HCT116 (cell line): ENCODE results near the gene AGTPBP1. TPM values are rescaled to one million over a fixed set of nuclear protein-coding genes. Genes with fewer than 3 reads are reported as not detected.

Experiments
- ATAC-seq: fragments of 200-7000 bp; cut with Tn5 transposase; 2 replicates; pipeline ENCODE4 v1.9.1; 2020; ENCODE audit warnings: mild to moderate bottlenecking, moderate library complexity
- BruUV-seq: library from RNA; stranded (reverse); fragments of 400-500 nt; replicated peaks from 2 replicates; lab custom pipeline; 2021; lab: Mats Ljungman, UMichigan
- CTCF ChIA-PET: fragments of 300-600 bp; sonication (Branson Sonifier 250); formaldehyde crosslinking; loops from one replicate; lab custom pipeline; 2021; ENCODE audit warnings: antibody characterized with exemption; lab: Charles Lee
- POLR2A ChIA-PET: fragments of 300-600, 350-600 bp; sonication (Branson Sonifier 250); formaldehyde crosslinking; loops from one replicate; lab custom pipeline; 2021; ENCODE audit warnings: antibody characterized with exemption; lab: Charles Lee
- RAD21 ChIA-PET, 2 experiments: fragments of 300-600 bp; sonication (Branson Sonifier 250); formaldehyde crosslinking; loops; one replicate each; lab custom pipeline; 2023; ENCODE audit warnings: low total read pairs in 2 of 2; ENCODE audit not compliant: uncharacterized antibody in 2 of 2, unreplicated experiment in 2 of 2, low non-redundant PET in 1 of 2; lab: Charles Lee
- DNase-seq: peaks from one replicate; pipeline ENCODE4 v3.0.0-alpha.2; 2010; ENCODE audit warnings: low read depth, low spot score
- H2AFZ ChIP-seq: fragments of 200-600 bp; shearing (Covaris generic), sonication (generic); 2 replicates; pipeline ENCODE4 v1.6.1; 2017; ENCODE audit warnings: low read depth, mixed run types, mixed read lengths, antibody characterized with exemption, low read length; ENCODE audit not compliant: poor library complexity, severe bottlenecking
- H3K27ac ChIP-seq: 2 replicates; pipeline ENCODE4 v1.5.1; 2012; ENCODE audit warnings: low read depth, low read length
- H3K27me3 ChIP-seq: fragments of 200-600 bp; sonication (generic); 2 replicates; pipeline ENCODE4 v1.6.1; 2016; ENCODE audit warnings: mixed run types, low read length, mixed read lengths; ENCODE audit not compliant: insufficient read depth
- H3K36me3 ChIP-seq, 2 experiments: fragments of 200-500 bp in 1 of 2; fragments of 200-600 bp in 1 of 2; sonication (Bioruptor generic) in 1 of 2; sonication (generic) in 1 of 2; 2 replicates each; pipeline versions ENCODE4 v1.5.1 to v1.6.1; 2014 to 2016; ENCODE audit warnings: low read length in 2 of 2, inconsistent platforms in 1 of 2, mixed read lengths in 1 of 2, mixed run types in 1 of 2; ENCODE audit not compliant: insufficient read depth in 2 of 2, control insufficient read depth in 1 of 2
- H3K4me1 ChIP-seq, 2 experiments: fragments of 200-600 bp in 1 of 2; sonication (generic) in 1 of 2; 2 replicates each; pipeline versions ENCODE4 v1.5.1 to v1.6.1; 2012 to 2017; ENCODE audit warnings: low read length in 2 of 2, inconsistent platforms in 1 of 2, mild to moderate bottlenecking in 1 of 2, mixed read lengths in 1 of 2, mixed run types in 1 of 2, moderate library complexity in 1 of 2; ENCODE audit not compliant: insufficient read depth in 2 of 2, control insufficient read depth in 1 of 2
- H3K4me2 ChIP-seq: fragments of 200-600 bp; sonication (generic); 2 replicates; pipeline ENCODE4 v1.6.1; 2017; ENCODE audit warnings: mixed run types, low read length, mixed read lengths
- H3K4me3 ChIP-seq, 2 experiments: fragments of 200-600 bp in 1 of 2; sonication (generic) in 1 of 2; replicated peaks in 1 of 2; 2 replicates each; pipeline ENCODE4 v1.5.1; 2011 to 2016; ENCODE audit warnings: low read length in 2 of 2, control low read depth in 1 of 2, low read depth in 1 of 2, mild to moderate bottlenecking in 1 of 2, mixed read lengths in 1 of 2, mixed run types in 1 of 2
- H3K79me2 ChIP-seq: fragments of 200-600 bp; sonication (generic); 2 replicates; pipeline ENCODE4 v1.6.1; 2017; ENCODE audit warnings: mild to moderate bottlenecking, mixed run types, low read length, moderate library complexity, mixed read lengths; ENCODE audit not compliant: insufficient read depth
- H3K9ac ChIP-seq: fragments of 200-600 bp; sonication (generic); 2 replicates; pipeline ENCODE4 v1.6.1; 2016; ENCODE audit warnings: low read length, mixed read lengths
- H3K9me2 ChIP-seq: fragments of 200-600 bp; sonication (generic), shearing (Covaris generic); 2 replicates; pipeline ENCODE4 v1.6.1; 2017; ENCODE audit warnings: mixed run types, mild to moderate bottlenecking, moderate library complexity; ENCODE audit not compliant: insufficient read depth
- H3K9me3 ChIP-seq, 2 experiments: fragments of 200-500 bp in 1 of 2; fragments of 200-600 bp in 1 of 2; sonication (Bioruptor generic) in 1 of 2; sonication (generic) in 1 of 2; 2 replicates each; pipeline ENCODE4 v1.6.1; 2014 to 2017; ENCODE audit warnings: low read length in 2 of 2, mixed read lengths in 2 of 2, inconsistent platforms in 1 of 2, low read depth in 1 of 2, mild to moderate bottlenecking in 1 of 2, mixed run types in 1 of 2, moderate library complexity in 1 of 2; ENCODE audit not compliant: control insufficient read depth in 1 of 2, insufficient read depth in 1 of 2
- H4K20me1 ChIP-seq: fragments of 200-600 bp; sonication (generic), shearing (Covaris generic); 2 replicates; pipeline ENCODE4 v1.6.1; 2017; ENCODE audit warnings: mixed run types, mild to moderate bottlenecking, moderate library complexity; ENCODE audit not compliant: insufficient read depth
- CBX3 ChIP-seq: IDR thresholded peaks from 2 replicates; pipeline ENCODE4 v1.6.1; 2012; ENCODE audit warnings: low read depth
- CEBPB ChIP-seq: IDR thresholded peaks from 2 replicates; pipeline ENCODE4 v1.6.1; 2012; ENCODE audit warnings: low read depth
- EGR1 ChIP-seq: IDR thresholded peaks from 2 replicates; pipeline ENCODE4 v1.6.1; 2012; ENCODE audit warnings: low read depth
- ELF1 ChIP-seq: IDR thresholded peaks from 2 replicates; pipeline ENCODE4 v1.6.1; 2012; ENCODE audit warnings: low read depth, borderline replicate concordance
- EZH2phosphoT487 ChIP-seq: fragments of 200-600 bp; IDR thresholded peaks from 2 replicates; pipeline ENCODE4 v1.6.1; 2018; ENCODE audit warnings: antibody characterized with exemption, borderline replicate concordance
- FOSL1 ChIP-seq: IDR thresholded peaks from 2 replicates; pipeline ENCODE4 v1.6.1; 2012; ENCODE audit warnings: low read depth
- POLR2AphosphoS5 ChIP-seq: IDR thresholded peaks from 2 replicates; pipeline ENCODE4 v1.6.1; 2011; ENCODE audit warnings: mild to moderate bottlenecking, low read depth, low read length, moderate library complexity
- REST ChIP-seq: IDR thresholded peaks from 2 replicates; pipeline ENCODE4 v1.6.1; 2012; ENCODE audit warnings: low read depth
- SIN3A ChIP-seq: IDR thresholded peaks from 2 replicates; pipeline ENCODE4 v1.6.1; 2012; ENCODE audit warnings: low read depth
- SRF ChIP-seq: IDR thresholded peaks from 2 replicates; pipeline ENCODE4 v1.6.1; 2012; ENCODE audit warnings: low read depth
- YY1 ChIP-seq: IDR thresholded peaks from 2 replicates; pipeline ENCODE4 v1.6.1; 2011; ENCODE audit warnings: low read length, low read depth, moderate library complexity, mild to moderate bottlenecking; ENCODE audit not compliant: insufficient replicate concordance; ENCODE audit errors: extremely low read depth
- ZBTB33 ChIP-seq: IDR thresholded peaks from 2 replicates; pipeline ENCODE4 v1.6.1; 2011; ENCODE audit warnings: mild to moderate bottlenecking, low read length, moderate library complexity; ENCODE audit not compliant: insufficient replicate concordance; ENCODE audit errors: extremely low read depth
- ZFX ChIP-seq: fragments of 450-650 bp; IDR thresholded peaks from 2 replicates; pipeline ENCODE4 v1.6.1; 2017
- ZNF274 ChIP-seq: fragments of 200-500 bp; sonication (Bioruptor generic); IDR thresholded peaks from 2 replicates; pipeline ENCODE4 v1.6.1; 2014; ENCODE audit warnings: mild to moderate bottlenecking, low read depth, low read length, inconsistent platforms
- intact Hi-C: fragments of 100-400 bp; cut with micrococcal nuclease; formaldehyde crosslinking; loops from 2 replicates; pipeline ENCODE4 v1.10.0; 2022
- total RNA-seq: library from RNA; stranded (reverse); gene quantifications from one replicate; pipeline ENCODE4 v1.2.1, GENCODE V29; 2021; ENCODE audit not compliant: unreplicated experiment

AGTPBP1 gene
- total RNA-seq, 1 experiment from 2014 or later, result 17.4 TPM

- H3K4me3 ChIP-seq, result no peak overlapping the region
- no peaks in the 10 kb centered on the region for H4K20me1 ChIP-seq
- no peaks in the 10 kb centered on the region for H3K9me2 ChIP-seq
- no peaks in the 10 kb centered on the region for H3K9me3 ChIP-seq
- BruUV-seq, result no TSS peak
- ChIA-PET POLR2A (no interaction called here), CTCF (no interaction called here), RAD21 (no interaction called here)
- no peak overlapping the region for H3K27ac ChIP-seq
- TF ChIP-seq CEBPB (no peak), ZFX (no peak), ZBTB33 (no peak), REST (no peak), ELF1 (no peak), EZH2phosphoT487 (no peak), CBX3 (no peak), YY1 (no peak), ZNF274 (no peak), SIN3A (no peak), SRF (no peak), EGR1 (no peak), POLR2AphosphoS5 (no peak), FOSL1 (no peak)
- ATAC-seq, result no peak
- H3K9ac ChIP-seq, result no peak overlapping the region
- H3K4me2 ChIP-seq, result no peak overlapping the region
- H3K4me1 ChIP-seq, result no peaks in the 10 kb centered on the region
- H3K36me3 ChIP-seq, result peaks cover 0 to 3% of the 10 kb centered on the region in 2 experiments; a peak in 2 of 4 replicates
- intact Hi-C loops, result no loop called here
- H3K27me3 ChIP-seq, result no peaks in the 10 kb centered on the region
- DNase-seq, result no peak
- H2AFZ ChIP-seq, result no peak overlapping the region
- H3K79me2 ChIP-seq, result no peaks in the 10 kb centered on the region
Measured at GRCh38 chr9:85630676-85631075, 111.1 kb downstream of the AGTPBP1 start.
